Erythroblast (primary cell): Measurements from ENCODE around the gene TRAPPC3L.
"Not testable (repeated sequence)": the region's sequence is repeated elsewhere in the genome, so short reads cannot be mapped to it uniquely, and the experiment has no call there.

Experiments used
- DNase-seq, 2 experiments: peaks; one replicate each; lab custom pipeline; 2025; lab: John Stamatoyannopoulos, UW
- GATA1 ChIP-seq: IDR thresholded peaks from 2 replicates; pipeline ENCODE4 v1.6.1; 2011; ENCODE audit warnings: low read depth, mild to moderate bottlenecking, control low read depth, low read length, moderate library complexity
- POLR2A ChIP-seq: IDR thresholded peaks from 2 replicates; pipeline ENCODE4 v1.6.1; 2011; ENCODE audit warnings: mild to moderate bottlenecking, low read length

The TRAPPC3L gene

DNA sequence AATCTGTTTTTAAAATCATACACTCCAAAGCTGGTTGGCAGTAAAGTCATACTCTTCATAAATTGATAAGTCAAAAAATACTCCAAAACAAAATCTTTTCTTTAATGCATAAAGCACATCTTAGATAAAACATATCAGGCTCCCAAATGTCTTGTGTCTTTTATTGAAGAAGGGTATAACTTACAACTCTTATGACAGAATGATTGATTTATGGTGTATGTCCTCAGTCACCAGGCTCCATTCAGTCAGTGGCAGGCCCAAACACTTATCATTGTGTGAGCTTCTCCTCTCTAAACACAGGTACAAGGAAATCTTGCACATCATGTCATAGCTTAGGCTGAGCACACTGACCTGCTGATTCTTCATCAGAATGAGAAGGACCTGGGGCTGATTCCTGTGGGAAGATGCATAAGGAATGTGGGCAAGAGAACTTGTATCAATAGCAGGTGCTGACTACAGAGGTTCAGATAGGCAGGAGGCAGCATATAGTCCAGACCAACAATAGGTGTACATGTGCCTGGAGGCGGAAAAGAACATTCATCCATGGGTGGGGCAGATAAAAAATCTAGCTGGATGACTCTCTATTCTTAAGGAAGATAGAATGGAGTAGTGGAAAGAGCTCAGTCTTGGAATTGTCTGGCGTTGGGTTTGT lies 32.1 kb downstream of the TRAPPC3L start:
- no peak for DNase-seq
- TF ChIP-seq GATA1 (no peak), POLR2A (no peak)

DNA sequence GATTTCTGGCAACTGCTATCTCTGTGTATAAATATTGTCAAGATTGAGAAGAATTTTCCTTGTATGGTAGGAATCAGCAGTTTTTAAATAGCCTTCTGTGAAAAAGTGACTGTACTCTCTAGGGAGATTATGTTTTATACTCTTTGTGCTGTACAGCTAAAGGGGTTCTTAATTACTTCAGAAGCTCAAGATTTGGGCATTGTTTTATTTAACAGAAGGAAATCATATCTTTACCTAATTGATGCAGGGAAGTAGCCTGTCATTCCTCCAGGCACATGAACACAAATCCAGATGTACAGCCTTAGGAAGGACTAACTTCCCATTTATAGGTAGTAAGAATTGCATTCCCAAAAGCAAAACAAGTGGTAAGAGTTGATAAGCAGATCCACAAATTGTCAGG lies 32.8 kb downstream of the TRAPPC3L start:
- no peak for TF ChIP-seq GATA1
- TF ChIP-seq POLR2A = no peak
- DNase-seq = no peak

- DNase-seq = no peak
Observed at GRCh38 chr6:116512111-116512559, 33.3 kb downstream of the TRAPPC3L start.

DNA sequence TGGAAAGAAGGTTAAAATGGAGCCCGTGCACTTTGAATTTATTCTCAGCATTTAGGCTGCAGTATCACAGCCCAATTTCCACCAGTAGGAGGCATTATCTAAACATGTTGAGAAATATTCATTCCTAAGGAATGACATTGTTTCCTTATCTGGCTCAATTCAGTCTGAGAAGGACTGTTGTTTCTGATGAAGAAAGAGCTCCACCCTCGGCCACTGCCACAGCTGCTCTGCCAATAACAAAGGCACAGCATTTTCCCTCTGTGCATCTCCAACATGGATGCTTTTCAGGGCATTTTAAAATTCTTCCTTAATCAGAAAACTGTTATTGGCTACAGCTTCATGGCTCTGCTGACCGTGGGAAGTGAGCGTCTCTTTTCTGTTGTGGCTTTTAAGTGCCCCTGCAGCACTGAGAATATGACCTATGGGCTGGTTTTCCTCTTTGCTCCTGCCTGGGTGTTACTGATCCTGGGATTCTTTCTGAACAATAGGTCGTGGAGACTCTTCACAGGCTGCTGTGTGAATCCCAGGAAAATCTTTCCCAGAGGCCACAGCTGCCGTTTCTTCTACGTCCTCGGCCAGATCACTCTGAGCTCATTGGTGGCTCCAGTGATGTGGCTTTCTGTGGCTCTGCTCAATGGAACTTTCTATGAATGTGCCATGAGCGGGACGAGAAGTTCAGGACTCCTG lies 33.9 kb downstream of the TRAPPC3L start, which contains the start of gene CALHM5:
Gene CALHM5, plus strand, starts transcription at position 216 of the 687 bp plus-strand sequence. Its CDS starts 58 bp downstream, at position 274.
- DNase-seq = peak; percentile 22 to 32
- TF ChIP-seq GATA1 (no peak), POLR2A (no peak)

More at GRCh38 chr6:116512111-116512559, 33.3 kb downstream of the TRAPPC3L start:
- no peak for TF ChIP-seq POLR2A
- no peak for TF ChIP-seq GATA1

DNA sequence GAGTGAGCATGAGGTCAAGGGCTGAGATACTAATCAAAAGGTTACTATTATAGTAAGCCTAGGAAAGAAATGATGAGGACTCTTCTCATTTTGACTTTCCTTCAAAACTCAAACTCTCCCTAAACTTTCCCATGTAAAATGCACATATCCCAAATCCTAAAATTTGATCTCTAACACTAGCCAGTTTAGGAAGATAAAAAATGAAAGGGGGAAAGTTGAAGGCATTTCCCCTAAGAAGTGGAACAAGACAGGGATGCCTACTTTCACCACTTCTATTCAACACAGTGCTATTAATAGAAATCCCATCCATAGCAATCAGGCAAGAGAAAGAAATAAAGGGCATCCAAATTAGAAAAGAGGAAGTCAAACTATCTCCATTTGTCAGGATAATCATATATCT lies 37.0 kb downstream of the TRAPPC3L start:
- DNase-seq = no peak
- TF ChIP-seq GATA1 = no peak
- TF ChIP-seq POLR2A = no peak

- no peak for TF ChIP-seq GATA1
- no peak for TF ChIP-seq POLR2A
- DNase-seq = no peak
Observed at GRCh38 chr6:116507324-116507723, 38.2 kb downstream of the TRAPPC3L start.

- TF ChIP-seq GATA1 (no peak), POLR2A (no peak)
- DNase-seq = no peak
Observed at GRCh38 chr6:116500969-116501433, 44.5 kb downstream of the TRAPPC3L start.

DNA sequence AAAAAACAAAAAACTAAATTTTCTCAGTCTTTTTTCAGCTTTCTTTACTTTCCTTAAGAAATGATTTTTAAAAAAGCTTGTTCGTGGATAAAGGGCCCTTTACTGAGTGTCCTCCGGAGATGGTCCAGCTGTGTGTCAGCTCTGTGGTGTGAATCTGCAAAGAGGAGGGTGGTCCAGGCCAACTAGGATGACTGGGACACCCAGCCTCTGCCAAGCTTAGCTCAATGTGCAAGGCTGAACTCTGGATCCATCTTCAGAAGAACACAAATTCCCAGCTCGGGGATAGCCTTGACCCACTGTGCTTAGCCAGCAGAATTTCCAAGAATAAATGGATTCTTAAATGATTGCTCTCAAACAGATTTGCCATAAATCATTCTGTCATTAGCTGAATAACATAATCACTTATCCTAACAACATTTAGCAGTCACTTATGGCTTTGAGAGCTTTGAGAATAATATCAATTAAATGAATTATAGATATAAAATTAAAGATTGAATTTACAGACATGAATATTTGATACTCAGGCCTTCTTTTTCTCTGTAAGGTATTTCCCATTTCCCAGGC lies 48.3 kb downstream of the TRAPPC3L start:
- no peak for TF ChIP-seq GATA1
- TF ChIP-seq POLR2A = no peak

DNA sequence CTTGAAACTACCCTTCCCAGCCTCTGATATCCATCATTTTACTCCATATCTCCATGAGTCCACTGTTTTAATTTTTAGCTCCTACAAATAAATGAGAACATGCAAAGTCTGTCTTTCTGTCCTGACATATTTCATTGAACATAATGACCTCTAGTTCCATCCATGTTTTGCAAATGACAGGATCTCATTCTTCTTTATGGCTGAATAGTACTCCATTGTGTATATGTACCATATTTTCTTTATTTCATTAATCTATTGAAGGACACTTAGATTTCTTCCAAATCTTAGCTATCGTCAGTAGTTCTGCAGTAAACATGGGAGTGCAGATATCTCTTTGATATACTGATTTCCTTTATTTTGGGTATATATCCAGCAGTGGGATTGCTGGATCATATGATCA lies 50.3 kb downstream of the TRAPPC3L start:
- DNase-seq = not testable (repeated sequence)

More for the DNA sequence above, 48.3 kb downstream of the TRAPPC3L start:
- no peak for DNase-seq

DNA sequence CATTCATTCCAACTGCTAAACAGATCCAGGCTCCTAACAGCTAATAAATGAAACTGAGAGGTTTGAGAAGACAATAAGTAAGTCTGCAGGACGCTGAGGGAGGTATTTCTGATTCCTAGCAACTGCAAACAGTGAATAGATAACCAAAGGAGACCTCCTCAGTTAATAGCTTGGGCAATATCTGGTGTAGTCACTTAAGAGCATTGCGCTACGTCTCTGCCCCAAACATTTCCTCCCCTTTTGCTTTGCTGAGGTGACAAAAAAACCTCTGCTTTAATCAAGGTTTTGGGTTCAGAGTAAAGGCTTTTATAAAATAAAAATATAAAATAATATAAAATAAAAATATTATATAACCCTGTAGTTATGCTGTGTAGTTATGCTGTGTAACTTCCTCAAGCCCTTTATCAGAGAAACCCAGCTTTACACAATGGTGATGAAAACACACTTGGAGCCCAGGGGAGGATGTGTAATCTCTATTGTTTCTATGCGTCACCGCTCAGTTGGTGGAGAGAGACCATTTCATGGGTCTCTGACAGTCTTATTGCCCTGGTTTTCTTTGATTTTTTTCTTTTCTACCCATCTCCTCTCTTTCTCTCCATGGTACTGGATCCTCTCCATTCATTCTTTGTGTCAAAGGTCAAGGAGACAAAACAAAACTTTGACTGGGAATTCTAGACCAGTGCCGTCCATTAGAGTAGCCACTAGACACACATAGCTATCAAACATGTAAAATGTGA lies 53.0 kb downstream of the TRAPPC3L start:
- no peak for TF ChIP-seq GATA1
- peak in 1 of 2 experiments; percentile 7 for DNase-seq

DNA sequence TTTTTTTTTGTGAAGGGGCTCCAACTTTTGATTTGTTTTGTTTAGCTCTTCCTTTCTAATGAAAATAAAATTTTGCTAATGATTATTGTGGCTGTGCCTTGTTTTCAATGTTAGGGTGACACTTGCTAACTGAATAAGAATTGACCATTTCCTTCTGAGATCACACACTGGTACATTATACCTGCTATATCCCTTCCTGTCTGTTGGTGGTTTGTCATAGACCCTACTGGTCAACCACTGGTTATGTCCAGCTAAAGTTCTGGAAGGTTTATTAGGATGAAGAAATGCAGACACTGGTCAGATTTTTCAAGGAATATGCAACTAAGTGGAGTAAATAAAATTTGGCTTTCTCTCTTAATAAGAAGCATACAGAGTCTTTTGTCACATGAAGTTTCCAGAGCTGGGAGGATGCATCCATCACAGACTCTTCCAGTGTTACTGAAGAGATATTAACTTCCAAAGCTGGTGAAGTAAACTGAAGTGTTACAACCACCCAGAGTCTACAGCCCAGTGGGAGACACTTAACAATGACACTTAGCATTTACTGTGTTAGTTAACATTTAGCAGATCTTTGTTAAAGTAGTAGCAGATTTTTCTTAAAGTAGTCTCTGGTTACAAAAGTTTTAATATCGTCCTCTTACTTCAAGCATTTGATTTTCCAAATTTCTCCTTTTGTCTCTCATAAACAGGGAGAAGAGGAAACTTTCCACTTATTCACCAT lies 53.7 kb downstream of the TRAPPC3L start:
- no peak for DNase-seq
- TF ChIP-seq GATA1 = no peak
- TF ChIP-seq POLR2A = no peak

- DNase-seq = no peak
- TF ChIP-seq POLR2A (no peak), GATA1 (no peak)
Observed at GRCh38 chr6:116485559-116486184, 59.8 kb downstream of the TRAPPC3L start.
